ENCODE data around the gene UBE2S. TPM values are rescaled to one million over a fixed set of nuclear protein-coding genes. Genes with fewer than 3 reads are reported as not detected.
A peak's percentile ranks its signal among the peaks of the same experiment; 100 is the strongest.

Gene UBE2S
- total RNA-seq, 2 donors from 2014 or later, result 43.8 to 147 TPM

DNA sequence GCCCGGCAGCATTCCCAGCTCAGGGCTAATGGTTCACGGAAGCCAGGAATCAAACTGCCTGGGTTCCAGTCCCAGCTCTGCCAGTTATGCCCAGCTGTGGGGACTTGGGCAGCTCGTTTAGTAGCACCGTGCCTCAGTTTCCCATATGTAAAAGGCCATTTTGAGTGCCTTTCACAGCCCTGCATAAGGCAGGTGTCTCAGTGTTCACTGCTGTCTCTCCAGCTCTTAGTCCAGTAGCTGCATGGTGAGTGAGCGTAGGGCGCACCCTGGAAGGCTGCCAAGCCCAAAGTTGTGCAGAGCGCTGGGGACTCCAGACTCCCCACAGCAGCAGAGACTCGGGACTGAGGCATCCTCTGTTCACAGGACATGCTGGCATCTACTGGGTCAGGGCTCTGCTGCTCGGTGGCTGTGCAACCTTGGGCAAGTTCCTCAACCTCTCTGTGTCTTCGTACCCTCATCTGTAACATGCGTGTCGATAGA lies 16.4 kb downstream of the UBE2S start:
- Histone ChIP-seq H3K27me3 (no peaks in the 10 kb centered on the region), H3K36me3 (peaks cover 24% of the 10 kb centered on the region), H3K9me3 (no peaks in the 10 kb centered on the region), H3K4me3 (no peak overlapping the region), H3K9ac (ENCODE audit: low read depth in 2 of 2, low read length in 2 of 2) (no peak overlapping the region), H3K27ac (no peak overlapping the region), H3K4me1 (peaks cover 18% of the 10 kb centered on the region)
- no peak for DNase-seq
- intact Hi-C loops (cut with DNase I), result no loop called here
- TF ChIP-seq, protein P1, sequence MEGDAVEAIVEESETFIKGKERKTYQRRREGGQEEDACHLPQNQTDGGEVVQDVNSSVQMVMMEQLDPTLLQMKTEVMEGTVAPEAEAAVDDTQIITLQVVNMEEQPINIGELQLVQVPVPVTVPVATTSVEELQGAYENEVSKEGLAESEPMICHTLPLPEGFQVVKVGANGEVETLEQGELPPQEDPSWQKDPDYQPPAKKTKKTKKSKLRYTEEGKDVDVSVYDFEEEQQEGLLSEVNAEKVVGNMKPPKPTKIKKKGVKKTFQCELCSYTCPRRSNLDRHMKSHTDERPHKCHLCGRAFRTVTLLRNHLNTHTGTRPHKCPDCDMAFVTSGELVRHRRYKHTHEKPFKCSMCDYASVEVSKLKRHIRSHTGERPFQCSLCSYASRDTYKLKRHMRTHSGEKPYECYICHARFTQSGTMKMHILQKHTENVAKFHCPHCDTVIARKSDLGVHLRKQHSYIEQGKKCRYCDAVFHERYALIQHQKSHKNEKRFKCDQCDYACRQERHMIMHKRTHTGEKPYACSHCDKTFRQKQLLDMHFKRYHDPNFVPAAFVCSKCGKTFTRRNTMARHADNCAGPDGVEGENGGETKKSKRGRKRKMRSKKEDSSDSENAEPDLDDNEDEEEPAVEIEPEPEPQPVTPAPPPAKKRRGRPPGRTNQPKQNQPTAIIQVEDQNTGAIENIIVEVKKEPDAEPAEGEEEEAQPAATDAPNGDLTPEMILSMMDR (IDR thresholded peaks at IDR 0.05), result no peak

DNA sequence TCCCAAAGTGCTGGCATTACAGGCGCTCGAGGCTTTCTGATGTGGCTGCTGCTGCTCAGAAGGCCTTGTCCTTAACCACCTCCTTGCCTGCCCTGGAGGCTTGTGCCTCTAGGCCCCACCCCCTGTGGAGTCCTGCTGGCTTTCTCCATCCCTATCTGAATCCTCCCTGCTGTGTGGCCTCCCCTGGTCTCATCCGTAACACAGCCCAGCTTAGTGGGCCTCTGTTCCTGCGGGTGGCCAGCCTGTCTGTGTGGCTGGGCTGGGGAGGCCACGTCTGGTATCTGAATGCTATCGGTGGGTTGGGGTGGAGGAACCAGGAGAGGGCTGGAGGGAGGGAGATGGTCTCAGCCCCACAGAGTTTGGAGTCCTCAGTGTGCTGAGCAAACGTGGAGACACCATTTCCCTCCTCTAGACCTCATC lies 17.1 kb downstream of the UBE2S start:
- Histone ChIP-seq H3K4me3 (no peak overlapping the region), H3K27ac (no peak overlapping the region), H3K9me3 (no peaks in the 10 kb centered on the region), H3K4me1 (peaks cover 18% of the 10 kb centered on the region), H3K27me3 (no peaks in the 10 kb centered on the region), H3K9ac (ENCODE audit: low read depth in 2 of 2, low read length in 2 of 2) (no peak overlapping the region), H3K36me3 (peaks cover 24% of the 10 kb centered on the region)
- TF ChIP-seq, protein P1 (IDR thresholded peaks at IDR 0.05), result no peak
- intact Hi-C loops (cut with DNase I), result no loop called here
- no peak for DNase-seq

DNA sequence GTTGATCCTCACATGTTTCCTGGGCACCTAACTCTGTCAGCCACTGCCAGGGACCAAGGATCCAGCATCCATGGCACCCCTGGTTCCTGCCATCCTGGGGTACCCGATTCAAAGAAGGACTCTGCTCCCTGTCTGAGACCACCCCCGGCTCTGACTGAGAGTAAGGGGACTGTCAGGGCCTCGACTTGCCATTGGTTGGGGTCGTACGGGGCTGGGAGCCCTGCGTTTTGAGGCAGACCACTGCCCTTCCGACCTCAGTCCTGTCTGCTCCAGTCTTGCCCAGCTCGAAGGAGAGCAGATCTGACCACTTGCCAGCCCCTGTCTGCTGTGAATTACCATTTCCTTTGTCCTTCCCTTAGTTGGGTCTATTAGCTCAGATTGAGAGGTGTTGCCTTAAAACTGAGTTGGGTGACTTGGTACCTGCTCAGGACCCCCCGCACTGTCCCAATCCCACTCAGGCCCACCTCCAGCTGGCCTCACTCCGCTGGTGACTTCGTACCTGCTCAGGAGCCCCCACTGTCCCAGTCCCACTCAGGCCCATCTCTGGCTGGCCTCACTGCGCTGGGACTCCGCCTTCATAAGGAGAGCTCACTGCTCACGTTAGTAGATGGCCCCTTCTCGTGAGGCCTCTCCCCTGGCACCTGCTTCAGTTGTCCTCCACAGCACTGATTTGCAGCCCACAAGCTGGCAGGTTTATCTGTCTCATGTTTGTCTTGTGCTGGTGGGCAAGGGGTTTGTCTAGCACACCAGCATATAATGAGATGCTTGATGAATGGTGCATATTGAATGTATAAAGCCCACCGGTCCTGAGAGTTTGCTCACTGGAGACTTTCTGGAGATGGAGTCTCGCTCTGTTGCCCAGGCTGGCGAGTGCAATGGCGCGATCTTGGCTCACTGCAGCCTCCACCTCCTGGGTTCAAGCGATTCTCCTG lies 17.9 kb downstream of the UBE2S start:
- no peaks in the 10 kb centered on the region for H3K27me3 ChIP-seq
- TF ChIP-seq, protein P1 (IDR thresholded peaks at IDR 0.05), result no peak
- intact Hi-C loops (cut with DNase I), result no loop called here
- no peaks in the 10 kb centered on the region for H3K9me3 ChIP-seq
- DNase-seq, result no peak
- no peak overlapping the region for H3K27ac ChIP-seq
- peaks cover 22% of the 10 kb centered on the region for H3K4me1 ChIP-seq
- no peak overlapping the region for H3K4me3 ChIP-seq
- peaks cover 24% of the 10 kb centered on the region for H3K36me3 ChIP-seq
- H3K9ac ChIP-seq (ENCODE audit: low read depth in 2 of 2, low read length in 2 of 2), result peak overlapping the region in 1 of 2 donors; percentile 28

DNA sequence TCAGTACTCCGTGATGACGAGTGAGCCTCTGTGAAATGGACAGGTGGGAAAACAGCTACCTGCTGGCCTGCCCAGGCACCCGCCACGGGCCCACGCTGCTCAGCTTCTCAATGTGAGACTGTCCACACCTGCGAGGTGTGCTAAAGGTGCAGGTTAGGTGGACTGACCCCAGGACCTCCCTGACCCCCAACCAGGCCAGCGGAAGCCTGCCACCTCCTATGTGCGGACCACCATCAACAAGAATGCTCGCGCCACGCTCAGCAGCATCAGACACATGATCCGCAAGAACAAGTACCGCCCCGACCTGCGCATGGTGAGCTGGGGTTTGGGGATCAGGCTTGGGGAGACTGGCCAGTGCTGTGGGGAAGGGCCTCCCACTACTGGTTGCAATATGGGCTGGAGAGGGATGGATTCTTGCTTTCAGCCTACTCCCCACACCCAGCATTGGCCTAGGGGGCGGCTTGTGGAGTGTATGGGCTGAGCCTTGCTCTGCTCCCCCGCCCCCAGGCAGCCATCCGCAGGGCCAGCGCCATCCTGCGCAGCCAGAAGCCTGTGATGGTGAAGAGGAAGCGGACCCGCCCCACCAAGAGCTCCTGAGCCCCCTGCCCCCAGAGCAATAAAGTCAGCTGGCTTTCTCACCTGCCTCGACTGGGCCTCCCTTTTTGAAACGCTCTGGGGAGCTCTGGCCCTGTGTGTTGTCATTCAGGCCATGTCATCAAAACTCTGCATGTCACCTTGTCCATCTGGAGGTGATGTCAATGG lies 19.7 kb downstream of the UBE2S start:
- Histone ChIP-seq H3K27ac (no peak overlapping the region), H3K9me3 (no peaks in the 10 kb centered on the region), H3K27me3 (no peaks in the 10 kb centered on the region), H3K4me1 (peaks cover 23% of the 10 kb centered on the region), H3K36me3 (peaks cover 24% of the 10 kb centered on the region), H3K4me3 (peak overlapping the region; percentile 73), H3K9ac (ENCODE audit: low read depth in 2 of 2, low read length in 2 of 2) (peak overlapping the region; percentile 48 to 95)
- TF ChIP-seq, protein P1 (IDR thresholded peaks at IDR 0.05), result no peak
- DNase-seq, result no peak
- intact Hi-C loops (cut with DNase I), result no loop called here

DNA sequence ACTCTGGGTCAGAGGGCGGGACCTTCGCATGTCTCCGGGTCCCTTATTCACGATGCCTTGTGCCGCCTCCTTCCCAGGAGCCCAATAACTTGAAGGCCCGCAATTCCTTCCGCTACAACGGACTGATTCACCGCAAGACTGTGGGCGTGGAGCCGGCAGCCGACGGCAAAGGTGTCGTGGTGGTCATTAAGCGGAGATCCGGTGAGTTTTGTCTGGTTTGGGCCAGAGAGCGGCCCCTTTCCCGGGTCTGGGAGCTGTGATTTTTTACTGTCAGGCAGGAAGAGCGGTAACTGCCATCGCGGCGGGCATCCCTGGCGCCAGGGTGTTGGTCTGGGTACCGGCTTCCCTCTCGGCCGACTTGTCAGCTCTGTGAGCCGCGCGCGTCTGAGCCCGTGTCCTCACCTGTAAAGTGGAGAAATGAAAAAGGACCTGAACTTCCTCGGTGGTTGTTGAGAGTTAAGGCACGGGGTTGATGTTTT lies 21.1 kb downstream of the UBE2S start:
- H3K4me1 ChIP-seq, result peaks cover 23% of the 10 kb centered on the region
- no peaks in the 10 kb centered on the region for H3K9me3 ChIP-seq
- peak overlapping the region; percentile 94 for H3K27ac ChIP-seq
- peak overlapping the region; percentile 84 to 95 for H3K9ac ChIP-seq (ENCODE audit: low read depth in 2 of 2, low read length in 2 of 2)
- H3K27me3 ChIP-seq, result no peaks in the 10 kb centered on the region
- H3K4me3 ChIP-seq, result peak overlapping the region; percentile 73
- intact Hi-C loops (cut with DNase I), result no loop called here
- DNase-seq, result no peak
- TF ChIP-seq, protein P1 (IDR thresholded peaks at IDR 0.05), result no peak
- peaks cover 24% of the 10 kb centered on the region for H3K36me3 ChIP-seq

Data from colonic mucosa (tissue), 4 donors.